ENCODE results near the gene C2orf66. TPM values are rescaled to one million over a fixed set of nuclear protein-coding genes. Genes with fewer than 3 reads are reported as not detected.

Gene C2orf66
- total RNA-seq, 1 donor from 2014 or later = 1.4 TPM

DNA sequence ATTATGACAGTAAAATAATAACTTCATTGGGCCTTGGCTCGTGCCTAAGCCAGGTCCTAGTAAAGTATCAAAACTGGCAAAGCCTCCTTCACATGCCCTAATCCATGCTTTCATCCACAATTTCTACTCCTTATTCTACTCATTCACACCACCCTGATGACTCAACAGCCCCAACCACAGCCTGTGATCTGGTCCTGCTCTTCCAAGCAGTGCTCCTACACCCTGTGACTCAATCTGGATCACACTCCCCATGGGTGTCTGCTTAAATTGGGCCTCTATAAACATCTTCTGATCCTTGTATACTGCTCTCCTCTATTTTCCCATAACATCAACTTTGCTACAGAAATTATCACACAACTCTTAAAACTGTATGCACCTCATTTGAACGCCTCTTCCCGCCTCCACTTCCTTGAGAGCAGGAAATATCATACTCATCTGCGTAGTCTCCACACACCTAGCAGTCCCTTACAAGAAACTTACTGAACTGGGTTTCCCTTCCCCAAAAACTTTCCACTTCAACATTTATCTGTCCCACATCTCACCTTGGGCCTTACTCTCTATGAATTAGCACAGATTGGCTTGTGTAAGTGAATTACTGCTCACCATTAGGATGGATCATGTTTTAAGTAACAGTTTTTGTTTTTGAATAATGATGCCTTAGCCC lies 25.6 kb downstream of the C2orf66 start:
- no peak for DNase-seq (ENCODE audit: low spot score)
- no peaks in the 10 kb centered on the region for H3K9me3 Mint-ChIP-seq (ENCODE audit: unreplicated experiment)
- TF ChIP-seq, protein P1, sequence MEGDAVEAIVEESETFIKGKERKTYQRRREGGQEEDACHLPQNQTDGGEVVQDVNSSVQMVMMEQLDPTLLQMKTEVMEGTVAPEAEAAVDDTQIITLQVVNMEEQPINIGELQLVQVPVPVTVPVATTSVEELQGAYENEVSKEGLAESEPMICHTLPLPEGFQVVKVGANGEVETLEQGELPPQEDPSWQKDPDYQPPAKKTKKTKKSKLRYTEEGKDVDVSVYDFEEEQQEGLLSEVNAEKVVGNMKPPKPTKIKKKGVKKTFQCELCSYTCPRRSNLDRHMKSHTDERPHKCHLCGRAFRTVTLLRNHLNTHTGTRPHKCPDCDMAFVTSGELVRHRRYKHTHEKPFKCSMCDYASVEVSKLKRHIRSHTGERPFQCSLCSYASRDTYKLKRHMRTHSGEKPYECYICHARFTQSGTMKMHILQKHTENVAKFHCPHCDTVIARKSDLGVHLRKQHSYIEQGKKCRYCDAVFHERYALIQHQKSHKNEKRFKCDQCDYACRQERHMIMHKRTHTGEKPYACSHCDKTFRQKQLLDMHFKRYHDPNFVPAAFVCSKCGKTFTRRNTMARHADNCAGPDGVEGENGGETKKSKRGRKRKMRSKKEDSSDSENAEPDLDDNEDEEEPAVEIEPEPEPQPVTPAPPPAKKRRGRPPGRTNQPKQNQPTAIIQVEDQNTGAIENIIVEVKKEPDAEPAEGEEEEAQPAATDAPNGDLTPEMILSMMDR (IDR thresholded peaks at IDR 0.05; ENCODE audit: unreplicated experiment) = no peak
- H3K4me1 Mint-ChIP-seq (ENCODE audit: unreplicated experiment) = no peaks in the 10 kb centered on the region
- H3K27me3 Mint-ChIP-seq (ENCODE audit: unreplicated experiment) = no peaks in the 10 kb centered on the region
- H3K36me3 Mint-ChIP-seq (ENCODE audit: low read depth, unreplicated experiment) = peaks cover 19% of the 10 kb centered on the region
- no peak overlapping the region for H3K27ac Mint-ChIP-seq (ENCODE audit: unreplicated experiment)
- H3K4me3 Mint-ChIP-seq (ENCODE audit: unreplicated experiment) = no peak overlapping the region

DNA sequence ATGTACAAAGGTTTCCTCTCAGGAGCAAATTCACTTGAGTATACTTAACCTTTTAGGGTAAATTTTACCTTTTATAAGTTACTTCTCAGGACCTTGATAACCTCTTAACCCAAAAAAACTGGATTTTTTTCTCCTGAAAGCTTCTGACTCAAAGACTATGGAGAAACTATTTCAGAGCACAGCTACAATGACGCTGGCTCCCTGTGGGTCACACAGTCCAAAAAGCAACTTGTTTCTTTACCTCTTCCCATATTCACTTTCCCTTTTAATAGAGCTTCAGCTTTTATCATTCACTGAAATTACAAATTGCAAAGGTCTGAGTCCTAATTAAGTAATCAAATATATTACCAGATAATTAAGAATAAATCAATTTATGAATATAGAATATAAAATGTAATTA lies 42.1 kb downstream of the C2orf66 start:
- Mint-ChIP-seq H3K27ac (ENCODE audit: unreplicated experiment) (no peak overlapping the region), H3K27me3 (ENCODE audit: unreplicated experiment) (no peaks in the 10 kb centered on the region), H3K36me3 (ENCODE audit: low read depth, unreplicated experiment) (peaks cover 3% of the 10 kb centered on the region), H3K4me1 (ENCODE audit: unreplicated experiment) (no peaks in the 10 kb centered on the region), H3K9me3 (ENCODE audit: unreplicated experiment) (no peaks in the 10 kb centered on the region), H3K4me3 (ENCODE audit: unreplicated experiment) (no peak overlapping the region)
- TF ChIP-seq, protein P1 (IDR thresholded peaks at IDR 0.05; ENCODE audit: unreplicated experiment) = no peak
- DNase-seq (ENCODE audit: low spot score) = no peak

DNA sequence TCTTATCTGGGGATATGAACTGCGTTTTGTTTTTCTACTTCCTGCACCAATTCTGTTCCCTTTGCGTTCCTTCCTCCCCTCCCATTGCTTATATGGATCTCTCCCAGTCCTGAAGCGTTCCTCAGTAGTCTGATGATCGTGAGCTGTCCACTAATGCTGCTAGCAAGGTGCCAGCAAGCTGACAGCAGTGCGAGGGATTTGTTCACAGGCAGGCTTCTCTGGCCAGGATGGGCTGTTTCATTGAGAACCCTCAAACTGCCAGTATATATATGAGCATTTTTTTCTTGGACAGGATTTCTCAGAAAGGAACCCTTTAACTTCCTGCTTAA lies 49.8 kb downstream of the C2orf66 start:
- Mint-ChIP-seq H3K36me3 (ENCODE audit: low read depth, unreplicated experiment) (peaks cover 29% of the 10 kb centered on the region), H3K27me3 (ENCODE audit: unreplicated experiment) (peaks cover 4% of the 10 kb centered on the region), H3K4me3 (ENCODE audit: unreplicated experiment) (no peak overlapping the region), H3K4me1 (ENCODE audit: unreplicated experiment) (peaks cover 2% of the 10 kb centered on the region), H3K27ac (ENCODE audit: unreplicated experiment) (no peak overlapping the region), H3K9me3 (ENCODE audit: unreplicated experiment) (no peaks in the 10 kb centered on the region)
- TF ChIP-seq, protein P1 (IDR thresholded peaks at IDR 0.05; ENCODE audit: unreplicated experiment) = no peak
- no peak for DNase-seq (ENCODE audit: low spot score)

DNA sequence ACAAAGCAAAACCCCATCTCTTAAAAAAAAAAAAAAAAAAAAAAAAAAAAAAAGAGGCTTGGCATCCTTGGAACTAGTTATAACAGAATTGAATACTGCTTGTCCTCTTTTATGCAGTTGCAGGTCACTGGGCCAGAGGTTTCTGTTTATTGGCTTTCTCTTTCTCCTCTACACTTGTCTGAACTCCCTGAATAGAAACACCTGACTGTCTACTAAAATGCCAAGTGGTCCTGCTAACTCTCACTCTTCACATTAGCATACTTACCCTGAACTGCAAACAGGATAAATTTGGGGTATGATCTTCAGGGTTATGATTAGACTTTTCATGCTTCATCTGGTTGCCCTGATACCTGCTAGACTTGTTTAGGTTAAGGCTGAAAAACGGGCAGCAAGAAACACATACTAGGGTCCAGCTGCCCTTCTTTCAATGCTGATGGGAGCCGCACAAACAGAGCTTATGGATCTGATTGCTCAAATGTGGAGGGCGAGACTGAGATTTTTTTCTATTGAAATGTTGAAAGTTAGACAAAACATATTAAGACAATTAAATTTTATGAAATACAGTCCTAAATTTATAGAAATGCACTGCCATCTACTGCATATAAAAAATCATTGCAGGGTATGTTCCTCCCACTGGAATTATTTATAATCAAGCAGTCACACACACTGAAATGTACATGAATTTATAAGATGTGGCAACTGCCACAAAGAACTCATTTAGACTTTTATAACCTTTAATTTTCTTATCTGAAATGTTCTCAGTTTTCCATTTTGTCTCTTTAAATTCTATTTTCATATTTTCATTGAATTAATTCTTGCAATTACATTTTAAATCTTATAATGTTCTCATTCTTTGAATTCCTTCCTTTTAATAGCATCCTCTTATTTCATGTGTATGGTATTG lies 50.4 kb downstream of the C2orf66 start:
- TF ChIP-seq, protein P1 (IDR thresholded peaks at IDR 0.05; ENCODE audit: unreplicated experiment) = peak; percentile 52
- Mint-ChIP-seq H3K4me1 (ENCODE audit: unreplicated experiment) (peaks cover 2% of the 10 kb centered on the region), H3K27me3 (ENCODE audit: unreplicated experiment) (peaks cover 4% of the 10 kb centered on the region), H3K27ac (ENCODE audit: unreplicated experiment) (no peak overlapping the region), H3K9me3 (ENCODE audit: unreplicated experiment) (no peaks in the 10 kb centered on the region), H3K4me3 (ENCODE audit: unreplicated experiment) (peak overlapping the region; percentile 59), H3K36me3 (ENCODE audit: low read depth, unreplicated experiment) (peaks cover 29% of the 10 kb centered on the region)
- DNase-seq (ENCODE audit: low spot score) = no peak

Other genes with a start within 250 kb of the C2orf66 start
- 38.3 TPM for gene HECW2, start 215.8 kb downstream of the C2orf66 start, total RNA-seq (ENCODE audit: unreplicated experiment)
- gene CCDC150, start 169.6 kb downstream of the C2orf66 start, total RNA-seq (ENCODE audit: unreplicated experiment) = 12.4 TPM
- 63.8 TPM for gene GTF3C3, start 9.7 kb downstream of the C2orf66 start, total RNA-seq (ENCODE audit: unreplicated experiment)
- 32.9 TPM for gene PGAP1, start 117.4 kb upstream of the C2orf66 start, total RNA-seq (ENCODE audit: unreplicated experiment)

Measured in endothelial cell (in vitro differentiated cells).